Tibial artery (tissue), 4 donors: Measurements from ENCODE around the gene ITGB4.
A peak's percentile ranks its signal among the peaks of the same experiment; 100 is the strongest.
"Not testable (repeated sequence)": the region's sequence is repeated elsewhere in the genome, so short reads cannot be mapped to it uniquely, and the experiment has no call there.

ENCODE experiments used
- DNase-seq, 2 donors: peaks; one replicate each; pipeline ENCODE4 v3.0.0-alpha.2; 2019
- H3K27ac ChIP-seq, 2 donors: fragments of 200-600 bp; sonication (generic) in 1 of 2; 1 replicate in 1 of 2; 2 replicates in 1 of 2; pipeline ENCODE4 v1.5.1; 2018 to 2019; ENCODE audit warnings: mild to moderate bottlenecking in 1 of 2
- H3K27me3 ChIP-seq, 2 donors: fragments of 200-600 bp; sonication (generic) in 1 of 2; one replicate each; pipeline versions ENCODE4 v1.5.1 to v1.6.0; 2016 to 2019
- H3K36me3 ChIP-seq, 3 donors: fragments of 200-600 bp; sonication (generic) in 2 of 3; one replicate each; pipeline ENCODE4 v1.5.1; 2016 to 2019; ENCODE audit warnings: mild to moderate bottlenecking in 2 of 3
- H3K4me1 ChIP-seq, 4 donors: fragments of 200-600 bp; sonication (generic) in 2 of 4; 1 replicate in 3 of 4; 2 replicates in 1 of 4; pipeline ENCODE4 v1.5.1; 2016 to 2019
- H3K4me3 ChIP-seq, 2 donors: fragments of 200-600 bp; sonication (generic) in 1 of 2; 1 replicate in 1 of 2; 2 replicates in 1 of 2; pipeline ENCODE4 v1.5.1; 2018 to 2019; ENCODE audit warnings: mild to moderate bottlenecking in 2 of 2
- H3K9me3 ChIP-seq, 3 donors: fragments of 200-600 bp; sonication (generic) in 1 of 3; one replicate each; pipeline ENCODE4 v1.5.1; 2016 to 2019
- intact Hi-C: fragments of 100-400 bp; cut with DNase I; formaldehyde crosslinking; loops from one replicate; pipeline ENCODE4 v1.15.0; 2023; ENCODE audit warnings: low total_unique reads
- TF ChIP-seq, protein P1 (sequence below), 2 experiments: fragments of 200-600 bp in 1 of 2; fragments of 450-650 bp in 1 of 2; IDR thresholded peaks; one replicate each; pipeline ENCODE4 v1.5.1; 2017 to 2019; ENCODE audit warnings: antibody characterized with exemption in 2 of 2, mild to moderate bottlenecking in 1 of 2, moderate library complexity in 1 of 2

The ITGB4 gene

DNA sequence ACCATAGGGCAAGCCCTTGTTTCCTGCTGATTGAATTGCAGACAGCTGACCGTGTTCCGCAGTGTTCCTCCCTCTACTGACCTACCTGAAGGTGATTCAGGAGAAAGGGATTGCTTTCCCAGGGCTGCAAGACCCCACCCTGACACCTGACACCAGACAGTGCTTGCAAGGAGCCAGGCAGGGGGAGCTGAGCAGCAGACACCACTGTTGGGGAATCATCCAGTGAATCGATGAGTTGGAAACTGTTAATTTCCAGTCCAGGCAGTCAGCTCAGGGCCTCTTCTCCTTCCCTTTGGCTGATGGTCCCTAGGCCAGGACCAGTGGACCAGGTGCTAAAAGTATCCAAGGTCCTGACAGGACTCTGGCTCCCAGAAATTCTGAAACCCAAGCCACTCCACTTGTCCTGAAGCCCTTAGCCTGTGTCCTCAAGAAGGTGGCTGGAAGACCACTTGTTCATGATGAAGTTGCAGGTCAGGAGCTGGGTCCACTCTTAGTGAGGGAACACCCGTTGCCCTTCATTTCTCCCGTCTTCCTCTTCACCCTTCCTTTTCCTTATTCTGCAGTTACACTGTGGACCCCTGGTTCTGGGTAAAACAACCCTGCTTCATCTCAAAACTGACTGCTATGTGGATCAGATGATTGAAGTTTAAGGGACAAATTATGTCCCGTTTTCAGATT, 53.9 kb downstream of the ITGB4 start:
- peak in 1 of 2 donors; percentile 62 for DNase-seq
- Histone ChIP-seq H3K27me3 (no peaks in the 10 kb centered on the region), H3K9me3 (no peaks in the 10 kb centered on the region), H3K27ac (peak overlapping the region in 1 of 2 donors; percentile 40), H3K36me3 (peaks cover 44 to 59% (median 50%) of the 10 kb centered on the region in 3 donors), H3K4me1 (peaks cover 0 to 37% (median 25%) of the 10 kb centered on the region in 4 donors), H3K4me3 (no peak overlapping the region)
- TF ChIP-seq, protein P1, sequence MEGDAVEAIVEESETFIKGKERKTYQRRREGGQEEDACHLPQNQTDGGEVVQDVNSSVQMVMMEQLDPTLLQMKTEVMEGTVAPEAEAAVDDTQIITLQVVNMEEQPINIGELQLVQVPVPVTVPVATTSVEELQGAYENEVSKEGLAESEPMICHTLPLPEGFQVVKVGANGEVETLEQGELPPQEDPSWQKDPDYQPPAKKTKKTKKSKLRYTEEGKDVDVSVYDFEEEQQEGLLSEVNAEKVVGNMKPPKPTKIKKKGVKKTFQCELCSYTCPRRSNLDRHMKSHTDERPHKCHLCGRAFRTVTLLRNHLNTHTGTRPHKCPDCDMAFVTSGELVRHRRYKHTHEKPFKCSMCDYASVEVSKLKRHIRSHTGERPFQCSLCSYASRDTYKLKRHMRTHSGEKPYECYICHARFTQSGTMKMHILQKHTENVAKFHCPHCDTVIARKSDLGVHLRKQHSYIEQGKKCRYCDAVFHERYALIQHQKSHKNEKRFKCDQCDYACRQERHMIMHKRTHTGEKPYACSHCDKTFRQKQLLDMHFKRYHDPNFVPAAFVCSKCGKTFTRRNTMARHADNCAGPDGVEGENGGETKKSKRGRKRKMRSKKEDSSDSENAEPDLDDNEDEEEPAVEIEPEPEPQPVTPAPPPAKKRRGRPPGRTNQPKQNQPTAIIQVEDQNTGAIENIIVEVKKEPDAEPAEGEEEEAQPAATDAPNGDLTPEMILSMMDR (IDR thresholded peaks at IDR 0.05): no peak
- intact Hi-C loops: no loop called here

DNA sequence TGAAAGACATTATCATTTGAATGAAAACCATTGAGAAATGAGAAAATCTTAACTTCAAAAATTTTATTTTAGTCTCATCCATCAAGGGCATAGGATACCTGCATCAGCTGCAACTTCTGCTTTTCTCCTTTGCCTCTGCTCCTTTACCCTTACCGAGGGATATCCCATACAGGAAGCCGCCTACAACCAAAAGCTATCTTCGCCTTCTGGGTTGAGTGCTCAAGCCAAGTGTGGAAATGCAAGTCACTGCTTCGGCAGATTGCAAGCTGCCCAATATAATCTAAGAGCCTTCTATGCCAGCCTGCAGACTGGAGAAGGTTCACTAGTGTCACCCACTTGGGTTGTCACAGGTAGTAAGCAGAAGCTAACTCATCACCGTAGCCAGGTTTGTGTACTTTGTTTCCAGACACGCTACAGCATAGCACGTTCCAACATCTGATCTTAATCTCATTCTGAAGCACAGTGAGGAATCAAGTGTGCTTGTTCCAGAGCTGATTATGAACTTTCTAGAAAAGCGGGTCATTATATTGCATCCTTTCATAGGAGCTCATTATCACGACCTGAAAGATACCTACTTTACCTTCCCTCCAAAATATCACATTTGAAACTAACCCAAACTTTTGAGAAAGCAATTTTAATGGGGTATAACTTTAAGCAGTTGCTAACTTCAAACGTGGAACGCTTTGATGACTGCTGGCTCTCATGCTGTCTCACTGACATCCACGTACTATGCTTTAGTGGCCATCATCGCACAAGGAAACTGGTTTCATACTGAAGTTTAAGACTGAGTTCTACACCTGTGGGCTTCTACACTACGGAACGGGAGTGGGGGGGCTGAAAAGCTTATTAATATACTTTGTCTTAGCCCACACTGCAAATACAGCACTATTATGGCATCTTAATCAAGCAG, 55.4 kb downstream of the ITGB4 start:
- Histone ChIP-seq H3K27ac (peak overlapping the region in 1 of 2 donors; percentile 97), H3K27me3 (no peaks in the 10 kb centered on the region), H3K9me3 (no peaks in the 10 kb centered on the region), H3K36me3 (peaks cover 44 to 59% (median 50%) of the 10 kb centered on the region in 3 donors), H3K4me1 (peaks cover 0 to 39% (median 28%) of the 10 kb centered on the region in 4 donors), H3K4me3 (peak overlapping the region; percentile 78)
- intact Hi-C loops: no loop called here
- DNase-seq: peak in 1 of 2 donors; percentile 48
- TF ChIP-seq, protein P1 (IDR thresholded peaks at IDR 0.05): no peak

DNA sequence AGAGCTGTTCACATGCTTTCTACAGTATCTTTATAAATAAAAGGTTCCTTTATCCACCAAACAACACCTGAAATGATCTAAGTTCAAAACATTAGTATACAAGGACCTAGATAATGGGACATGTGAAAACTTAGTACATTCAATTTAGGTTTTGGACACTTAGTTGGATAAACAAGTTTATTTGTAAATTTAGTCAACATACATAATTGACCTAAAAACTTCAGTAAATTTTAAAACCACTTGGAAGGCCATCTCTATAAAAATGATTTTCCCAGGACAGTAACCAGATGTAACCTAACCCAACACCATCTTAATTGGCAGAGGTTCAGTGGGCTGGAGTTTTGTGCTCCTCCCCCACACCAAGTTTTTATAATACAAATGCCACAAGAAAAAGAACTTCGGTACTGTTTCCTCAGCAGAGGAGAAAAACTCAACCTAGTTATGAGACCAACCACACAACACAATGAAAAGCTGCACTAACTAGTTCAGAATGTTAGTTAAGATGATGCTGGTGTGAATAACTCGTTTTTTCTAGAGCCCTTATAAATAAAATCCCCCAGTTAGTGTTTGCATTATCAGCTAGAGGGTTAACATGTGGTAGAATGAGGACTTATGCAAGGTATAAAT, 56.1 kb downstream of the ITGB4 start:
- TF ChIP-seq, protein P1 (IDR thresholded peaks at IDR 0.05): no peak
- Histone ChIP-seq H3K27ac (peak overlapping the region in 1 of 2 donors; percentile 97), H3K27me3 (no peaks in the 10 kb centered on the region), H3K36me3 (peaks cover 44 to 59% (median 50%) of the 10 kb centered on the region in 3 donors), H3K4me1 (peaks cover 0 to 39% (median 28%) of the 10 kb centered on the region in 4 donors), H3K4me3 (peak overlapping the region; percentile 78), H3K9me3 (no peaks in the 10 kb centered on the region)
- DNase-seq: no peak
- intact Hi-C loops: no loop called here

DNA sequence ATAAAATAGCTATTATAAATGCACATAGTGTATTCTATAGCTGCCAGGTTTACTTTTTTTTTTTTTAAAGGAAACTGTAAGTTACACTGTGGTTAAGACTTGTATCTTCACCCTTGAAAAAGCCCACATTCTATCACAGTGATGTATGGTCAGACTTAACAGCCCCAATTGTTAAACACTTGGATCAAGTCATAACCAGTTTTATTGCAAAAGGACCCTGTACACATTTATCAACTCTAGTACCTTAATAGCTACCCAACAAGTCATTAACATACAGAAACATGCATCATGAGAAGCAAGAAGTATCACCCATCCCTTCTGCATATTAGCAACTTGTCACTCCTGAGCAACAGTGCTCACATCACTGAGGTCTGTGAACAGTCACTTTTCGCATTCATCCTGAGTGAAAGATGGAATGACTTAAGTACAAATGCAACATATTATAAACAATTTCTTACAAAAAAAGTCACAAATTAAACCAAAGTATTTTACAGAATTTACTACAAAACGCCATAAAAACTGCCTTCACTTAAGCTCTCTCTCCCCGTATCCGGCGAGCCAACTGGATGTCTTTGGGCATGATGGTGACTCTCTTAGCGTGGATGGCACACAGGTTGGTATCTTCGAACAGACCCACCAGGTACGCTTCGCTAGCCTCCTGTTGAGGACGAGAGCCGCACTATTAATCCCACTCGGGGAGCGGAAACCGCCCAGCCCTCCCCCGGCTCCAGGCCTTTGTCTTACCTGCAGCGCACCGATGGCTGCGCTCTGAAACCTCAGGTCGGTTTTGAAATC, 57.0 kb downstream of the ITGB4 start:
- intact Hi-C loops: not testable (repeated sequence)
- peaks cover 0 to 46% (median 33%) of the 10 kb centered on the region in 4 donors for H3K4me1 ChIP-seq
- peak overlapping the region; percentile 78 for H3K4me3 ChIP-seq

DNA sequence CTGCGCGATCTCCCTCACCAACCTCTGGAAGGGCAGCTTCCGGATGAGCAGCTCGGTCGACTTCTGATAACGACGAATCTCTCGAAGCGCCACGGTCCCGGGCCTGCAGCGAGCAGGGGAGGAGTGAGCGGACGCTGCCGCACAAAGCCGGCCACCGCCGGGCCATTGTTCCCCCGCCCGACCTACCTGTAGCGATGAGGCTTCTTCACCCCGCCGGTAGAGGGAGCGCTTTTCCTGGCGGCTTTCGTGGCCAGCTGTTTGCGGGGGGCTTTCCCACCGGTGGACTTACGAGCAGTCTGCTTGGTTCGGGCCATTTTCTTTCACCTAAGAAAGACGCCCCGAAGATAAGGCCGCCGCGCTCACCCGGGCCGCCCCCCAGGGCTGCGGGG, 57.6 kb downstream of the ITGB4 start:
- Histone ChIP-seq H3K27me3 (no peaks in the 10 kb centered on the region), H3K4me1 (peaks cover 0 to 51% (median 38%) of the 10 kb centered on the region in 4 donors), H3K9me3 (no peaks in the 10 kb centered on the region), H3K27ac (peak overlapping the region; percentile 97 to 99), H3K36me3 (peaks cover 44 to 55% (median 48%) of the 10 kb centered on the region in 3 donors), H3K4me3 (peak overlapping the region; percentile 78)
- DNase-seq: no peak
- intact Hi-C loops: no loop called here
- TF ChIP-seq, protein P1 (IDR thresholded peaks at IDR 0.05): peak; percentile 36 to 43

More for the DNA sequence above, 57.0 kb downstream of the ITGB4 start:
- H3K9me3 ChIP-seq, DNase-seq, H3K27me3 ChIP-seq: not testable (repeated sequence)
- Histone ChIP-seq H3K36me3 (peaks cover 44 to 59% (median 50%) of the 10 kb centered on the region in 3 donors), H3K27ac (peak overlapping the region; percentile 97 to 99)
